HepG2 (cell line): ENCODE results near the gene WDR59. TPM values are rescaled to one million over a fixed set of nuclear protein-coding genes. Genes with fewer than 3 reads are reported as not detected.
A peak's percentile ranks its signal among the peaks of the same experiment; 100 is the strongest.

Source experiments
- AGO2 ChIP-seq: fragments of 200-400 bp; formaldehyde crosslinking; optimal IDR thresholded peaks from 2 replicates; pipeline ENCODE3; 2017; ENCODE audit warnings: mild to moderate bottlenecking, low read depth, low read length, moderate library complexity
- CBX2 ChIP-seq, 2 experiments: fragments of 200-600 bp in 1 of 2; sonication (generic); formaldehyde crosslinking in 1 of 2; IDR thresholded peaks; 2 replicates each; pipeline versions ENCODE4 v1.7.0 to v1.8.1; 2018 to 2022; ENCODE audit warnings: low read depth in 2 of 2, low read length in 1 of 2, mild to moderate bottlenecking in 1 of 2, missing genetic modification reagents in 1 of 2
- EHMT2 ChIP-seq: fragments of 200-600 bp; sonication (generic); IDR thresholded peaks from 2 replicates; pipeline ENCODE4 v1.7.0; 2017; ENCODE audit warnings: antibody characterized with exemption, low read depth, low read length, borderline replicate concordance
- FOXK2 ChIP-seq: fragments of 450-650 bp; IDR thresholded peaks from 2 replicates; pipeline ENCODE4 v1.6.1; 2016
- HMGA1 ChIP-seq: sonication (generic); formaldehyde crosslinking; conservative IDR thresholded peaks from 2 replicates; pipeline ENCODE4 v1.4.0; 2020; ENCODE audit warnings: missing genetic modification reagents
- MYNN ChIP-seq: sonication (generic); formaldehyde crosslinking; IDR thresholded peaks from 2 replicates; pipeline ENCODE4 v1.4.0; 2020; ENCODE audit warnings: mild to moderate bottlenecking, low read depth, missing genetic modification reagents
- NFE2L1 ChIP-seq: sonication (generic); formaldehyde crosslinking; IDR thresholded peaks from 2 replicates; pipeline ENCODE4 v1.4.0; 2020; ENCODE audit warnings: missing genetic modification reagents, mild to moderate bottlenecking, borderline replicate concordance
- NONO ChIP-seq, 2 experiments: fragments of 450-650 bp in 1 of 2; sonication (generic) in 1 of 2; formaldehyde crosslinking in 1 of 2; IDR thresholded peaks in 1 of 2; conservative IDR thresholded peaks in 1 of 2; 2 replicates each; pipeline versions ENCODE4 v1.6.1 to v1.8.0; 2017 to 2022; ENCODE audit warnings: mild to moderate bottlenecking in 1 of 2, missing genetic modification reagents in 1 of 2, moderate library complexity in 1 of 2
- RFX1 ChIP-seq: fragments of 450-650 bp; IDR thresholded peaks from 2 replicates; pipeline ENCODE4 v1.6.1; 2017
- SYNCRIP ChIP-seq: fragments of 200-400 bp; formaldehyde crosslinking; IDR thresholded peaks from 2 replicates; pipeline ENCODE4 v1.6.1; 2018; ENCODE audit warnings: mild to moderate bottlenecking, low read depth, low read length; ENCODE audit not compliant: insufficient read depth
- TMF1 ChIP-seq: sonication (generic); formaldehyde crosslinking; IDR thresholded peaks from 2 replicates; pipeline ENCODE4 v1.8.1; 2022; ENCODE audit warnings: low read depth, missing genetic modification reagents
- ZFP90 ChIP-seq: sonication (generic); formaldehyde crosslinking; IDR thresholded peaks from 2 replicates; pipeline ENCODE4 v1.8.0; 2022; ENCODE audit warnings: missing genetic modification reagents, mild to moderate bottlenecking, inconsistent platforms, borderline replicate concordance
- ZNF256 ChIP-seq: sonication (generic); formaldehyde crosslinking; conservative IDR thresholded peaks from 2 replicates; pipeline ENCODE4 v1.4.0; 2020; ENCODE audit warnings: missing genetic modification reagents
- ZNF446 ChIP-seq: sonication (generic); formaldehyde crosslinking; IDR thresholded peaks from 2 replicates; pipeline ENCODE4 v1.5.0; 2020; ENCODE audit warnings: mild to moderate bottlenecking, missing genetic modification reagents
- ZNF543 ChIP-seq: sonication (generic); formaldehyde crosslinking; IDR thresholded peaks from 2 replicates; pipeline ENCODE4 v1.4.0; 2020; ENCODE audit warnings: mild to moderate bottlenecking, missing genetic modification reagents
- ZNF552 ChIP-seq: sonication (generic); formaldehyde crosslinking; IDR thresholded peaks from 2 replicates; pipeline ENCODE4 v1.9.0; 2022; ENCODE audit warnings: missing genetic modification reagents, mild to moderate bottlenecking, borderline replicate concordance
- ZNF564 ChIP-seq: sonication (generic); formaldehyde crosslinking; IDR thresholded peaks from 2 replicates; pipeline ENCODE4 v1.8.1; 2023; ENCODE audit warnings: mild to moderate bottlenecking, missing genetic modification reagents
- ZNF607 ChIP-seq: sonication (generic); formaldehyde crosslinking; IDR thresholded peaks from 2 replicates; pipeline ENCODE4 v1.5.1; 2020; ENCODE audit warnings: missing genetic modification reagents, mild to moderate bottlenecking, borderline replicate concordance
- ZNF780A ChIP-seq: sonication (generic); formaldehyde crosslinking; IDR thresholded peaks from 2 replicates; pipeline ENCODE4 v1.8.0; 2022; ENCODE audit warnings: mild to moderate bottlenecking, missing genetic modification reagents, moderate library complexity
- ZNF878 ChIP-seq: sonication (generic); formaldehyde crosslinking; IDR thresholded peaks from 2 replicates; pipeline ENCODE4 v1.8.1; 2023; ENCODE audit warnings: mild to moderate bottlenecking, missing genetic modification reagents, moderate library complexity
- polyA plus RNA-seq, 8 experiments: library from polyadenylated mRNA; depleted of rRNA in 3 of 8; stranded (reverse) in 7 of 8; unstranded in 1 of 8; fragments of >200 nt; fragmentation: Illumina TruSeq in 4 of 8; extraction: Trizol in 4 of 8; gene quantifications; 2 replicates each; pipeline versions ENCODE4 v1.2.1 to v1.2.3, GENCODE V29; 2011 to 2016; ENCODE audit warnings: low read depth in 4 of 8, missing spikeins in 1 of 8, mixed read lengths in 1 of 8; ENCODE audit not compliant: insufficient read depth in 1 of 8
- total RNA-seq, 5 experiments: library from RNA; depleted of rRNA; stranded (reverse); fragments of >200 nt; fragmentation: Illumina TruSeq; extraction: Trizol; gene quantifications; 2 replicates each; pipeline ENCODE4 v1.2.3, GENCODE V29; 2016; ENCODE audit warnings: low read depth in 1 of 5
- TF ChIP-seq, protein P1 (sequence below): sonication (generic); formaldehyde crosslinking; IDR thresholded peaks from 2 replicates; pipeline ENCODE4 v1.4.0; 2020; ENCODE audit warnings: missing genetic modification reagents
- TF ChIP-seq, protein P2 (sequence below): sonication (generic); formaldehyde crosslinking; IDR thresholded peaks from 2 replicates; pipeline ENCODE4 v1.9.0; 2021; ENCODE audit warnings: missing genetic modification reagents, borderline replicate concordance

Gene WDR59
- total and polyA plus RNA-seq, 2 of the 13 experiments (the other 11 are each of a cell fraction or from before 2014, with no cell fraction given), result 65.2 to 306 TPM

DNA sequence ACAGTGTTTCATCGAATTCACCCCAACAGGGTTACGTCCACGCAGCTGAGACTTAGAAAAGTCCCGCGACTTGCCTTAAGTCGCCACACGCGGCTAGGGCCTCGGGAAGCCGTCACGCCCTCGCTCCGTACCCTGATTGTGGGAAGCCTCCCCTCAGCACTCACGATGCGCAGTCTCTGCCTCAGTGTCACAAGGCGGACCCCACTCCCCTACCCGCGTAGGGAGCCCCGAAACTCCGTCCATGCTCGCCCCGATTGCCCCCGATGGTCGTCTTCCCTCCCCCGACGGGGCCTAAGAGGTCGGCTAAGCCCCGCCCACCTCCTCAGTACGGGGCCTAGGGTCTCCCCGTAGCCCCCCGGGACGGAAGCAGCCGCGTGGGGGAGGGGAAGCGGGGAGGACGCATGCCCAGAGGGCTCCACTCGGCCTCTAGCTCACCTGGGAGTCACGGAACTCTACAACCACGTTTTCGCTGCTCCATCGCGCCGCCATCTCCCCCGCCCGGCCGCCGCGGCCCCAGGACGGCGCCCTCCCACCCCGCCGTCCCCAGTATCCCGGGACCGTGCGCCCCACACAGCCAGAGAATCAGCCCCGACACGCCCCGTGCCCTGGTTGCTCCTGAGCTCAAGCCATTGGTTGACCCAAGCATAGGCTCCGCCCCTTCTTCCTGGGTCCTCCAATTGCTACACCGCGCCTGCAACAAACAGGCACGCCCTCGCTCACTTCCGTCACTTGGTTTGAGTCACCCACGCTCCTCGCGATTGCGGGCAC, at the start of gene WDR59 (continued):
- TF ChIP-seq CBX2 (IDR thresholded peaks at IDR 0.05; ENCODE audit: low read depth, low read length) (no peak), CBX2 (CRISPR knock-in tag; IDR thresholded peaks at IDR 0.05; ENCODE audit: low read depth) (no peak), TMF1 (CRISPR knock-in tag) (no peak), ZNF878 (no peak), ZNF446 (CRISPR knock-in tag) (peak; percentile 81; the same call in 1 of the 2 replicates), SYNCRIP (no peak), ZNF552 (no peak), EHMT2 (no peak), ZNF543 (CRISPR knock-in tag) (peak; percentile 84), NFE2L1 (CRISPR knock-in tag) (no peak; the same call in 1 of the 2 replicates), FOXK2 (0 out of 2 replicates have a peak, but pooled peaks have one; percentile 51), NONO (IDR thresholded peaks at IDR 0.05) (no peak), NONO (CRISPR knock-in tag; conservative IDR thresholded peaks at IDR 0.05) (no peak; the same call in 1 of the 2 replicates), MYNN (no peak), ZNF564 (CRISPR knock-in tag) (0 out of 2 replicates have a peak, but pooled peaks have one; percentile 21), ZNF780A (CRISPR knock-in tag) (peak; percentile 35; the same call in 1 of the 2 replicates), ZNF607 (CRISPR knock-in tag) (peak; percentile 15; the same call in 1 of the 2 replicates), HMGA1 (no peak), RFX1 (no peak), ZFP90 (CRISPR knock-in tag) (peak; percentile 86; the same call in 1 of the 2 replicates), ZNF256 (CRISPR knock-in tag) (peak; percentile 86), AGO2 (peak; percentile 85)
- TF ChIP-seq, protein P1, sequence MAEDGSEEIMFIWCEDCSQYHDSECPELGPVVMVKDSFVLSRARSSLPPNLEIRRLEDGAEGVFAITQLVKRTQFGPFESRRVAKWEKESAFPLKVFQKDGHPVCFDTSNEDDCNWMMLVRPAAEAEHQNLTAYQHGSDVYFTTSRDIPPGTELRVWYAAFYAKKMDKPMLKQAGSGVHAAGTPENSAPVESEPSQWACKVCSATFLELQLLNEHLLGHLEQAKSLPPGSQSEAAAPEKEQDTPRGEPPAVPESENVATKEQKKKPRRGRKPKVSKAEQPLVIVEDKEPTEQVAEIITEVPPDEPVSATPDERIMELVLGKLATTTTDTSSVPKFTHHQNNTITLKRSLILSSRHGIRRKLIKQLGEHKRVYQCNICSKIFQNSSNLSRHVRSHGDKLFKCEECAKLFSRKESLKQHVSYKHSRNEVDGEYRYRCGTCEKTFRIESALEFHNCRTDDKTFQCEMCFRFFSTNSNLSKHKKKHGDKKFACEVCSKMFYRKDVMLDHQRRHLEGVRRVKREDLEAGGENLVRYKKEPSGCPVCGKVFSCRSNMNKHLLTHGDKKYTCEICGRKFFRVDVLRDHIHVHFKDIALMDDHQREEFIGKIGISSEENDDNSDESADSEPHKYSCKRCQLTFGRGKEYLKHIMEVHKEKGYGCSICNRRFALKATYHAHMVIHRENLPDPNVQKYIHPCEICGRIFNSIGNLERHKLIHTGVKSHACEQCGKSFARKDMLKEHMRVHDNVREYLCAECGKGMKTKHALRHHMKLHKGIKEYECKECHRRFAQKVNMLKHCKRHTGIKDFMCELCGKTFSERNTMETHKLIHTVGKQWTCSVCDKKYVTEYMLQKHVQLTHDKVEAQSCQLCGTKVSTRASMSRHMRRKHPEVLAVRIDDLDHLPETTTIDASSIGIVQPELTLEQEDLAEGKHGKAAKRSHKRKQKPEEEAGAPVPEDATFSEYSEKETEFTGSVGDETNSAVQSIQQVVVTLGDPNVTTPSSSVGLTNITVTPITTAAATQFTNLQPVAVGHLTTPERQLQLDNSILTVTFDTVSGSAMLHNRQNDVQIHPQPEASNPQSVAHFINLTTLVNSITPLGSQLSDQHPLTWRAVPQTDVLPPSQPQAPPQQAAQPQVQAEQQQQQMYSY (CRISPR knock-in tag), result no peak
- TF ChIP-seq, protein P2, sequence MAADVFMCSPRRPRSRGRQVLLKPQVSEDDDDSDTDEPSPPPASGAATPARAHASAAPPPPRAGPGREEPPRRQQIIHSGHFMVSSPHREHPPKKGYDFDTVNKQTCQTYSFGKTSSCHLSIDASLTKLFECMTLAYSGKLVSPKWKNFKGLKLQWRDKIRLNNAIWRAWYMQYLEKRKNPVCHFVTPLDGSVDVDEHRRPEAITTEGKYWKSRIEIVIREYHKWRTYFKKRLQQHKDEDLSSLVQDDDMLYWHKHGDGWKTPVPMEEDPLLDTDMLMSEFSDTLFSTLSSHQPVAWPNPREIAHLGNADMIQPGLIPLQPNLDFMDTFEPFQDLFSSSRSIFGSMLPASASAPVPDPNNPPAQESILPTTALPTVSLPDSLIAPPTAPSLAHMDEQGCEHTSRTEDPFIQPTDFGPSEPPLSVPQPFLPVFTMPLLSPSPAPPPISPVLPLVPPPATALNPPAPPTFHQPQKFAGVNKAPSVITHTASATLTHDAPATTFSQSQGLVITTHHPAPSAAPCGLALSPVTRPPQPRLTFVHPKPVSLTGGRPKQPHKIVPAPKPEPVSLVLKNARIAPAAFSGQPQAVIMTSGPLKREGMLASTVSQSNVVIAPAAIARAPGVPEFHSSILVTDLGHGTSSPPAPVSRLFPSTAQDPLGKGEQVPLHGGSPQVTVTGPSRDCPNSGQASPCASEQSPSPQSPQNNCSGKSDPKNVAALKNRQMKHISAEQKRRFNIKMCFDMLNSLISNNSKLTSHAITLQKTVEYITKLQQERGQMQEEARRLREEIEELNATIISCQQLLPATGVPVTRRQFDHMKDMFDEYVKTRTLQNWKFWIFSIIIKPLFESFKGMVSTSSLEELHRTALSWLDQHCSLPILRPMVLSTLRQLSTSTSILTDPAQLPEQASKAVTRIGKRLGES (CRISPR knock-in tag), result no peak
